ENCODE results near the gene ISG20L2.

ISG20L2 gene

GRCh38 chr1:156740237-156740740 lies 11.7 kb upstream of the ISG20L2 start:
- FAIRE-seq: no peak

DNA sequence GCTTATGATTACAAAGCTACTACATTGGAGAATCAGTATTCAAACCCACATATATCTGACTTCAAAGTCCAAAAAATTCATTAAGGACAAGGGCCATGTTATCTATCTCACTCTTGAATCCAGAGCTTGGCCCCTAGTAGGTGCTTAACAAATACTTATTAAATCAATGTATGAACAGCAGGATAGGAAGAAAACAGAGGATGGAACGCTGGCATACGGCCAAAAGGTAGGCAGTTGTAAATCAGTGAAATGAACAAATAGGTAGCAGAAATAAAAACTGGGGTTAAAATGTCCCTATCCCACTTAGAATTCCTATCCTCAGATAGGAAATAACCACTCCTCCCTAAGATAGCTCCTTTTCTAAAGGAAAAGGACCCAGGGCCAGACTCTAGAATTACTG lies 10.3 kb upstream of the ISG20L2 start:
- no peak for FAIRE-seq

DNA sequence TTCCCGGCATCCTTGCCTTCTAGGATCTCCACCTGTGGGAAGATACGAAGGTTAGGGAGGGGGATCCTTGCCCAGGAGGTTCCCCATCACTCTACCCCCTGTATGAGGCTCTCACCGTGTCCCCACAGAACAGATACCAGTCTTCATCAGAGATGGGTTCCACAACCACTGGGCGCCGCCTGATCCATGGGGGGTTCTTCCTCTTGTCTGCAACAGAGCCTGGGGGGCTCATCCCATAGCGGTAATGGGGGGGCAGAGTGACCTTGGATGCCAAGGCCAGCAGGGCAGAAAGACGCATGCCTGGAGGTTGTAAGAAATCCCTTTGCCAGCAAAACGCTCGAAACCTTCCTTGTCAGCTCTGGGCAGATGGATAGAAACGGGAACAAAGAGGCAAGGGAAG lies 9.8 kb upstream of the ISG20L2 start:
- FAIRE-seq: no peak

DNA sequence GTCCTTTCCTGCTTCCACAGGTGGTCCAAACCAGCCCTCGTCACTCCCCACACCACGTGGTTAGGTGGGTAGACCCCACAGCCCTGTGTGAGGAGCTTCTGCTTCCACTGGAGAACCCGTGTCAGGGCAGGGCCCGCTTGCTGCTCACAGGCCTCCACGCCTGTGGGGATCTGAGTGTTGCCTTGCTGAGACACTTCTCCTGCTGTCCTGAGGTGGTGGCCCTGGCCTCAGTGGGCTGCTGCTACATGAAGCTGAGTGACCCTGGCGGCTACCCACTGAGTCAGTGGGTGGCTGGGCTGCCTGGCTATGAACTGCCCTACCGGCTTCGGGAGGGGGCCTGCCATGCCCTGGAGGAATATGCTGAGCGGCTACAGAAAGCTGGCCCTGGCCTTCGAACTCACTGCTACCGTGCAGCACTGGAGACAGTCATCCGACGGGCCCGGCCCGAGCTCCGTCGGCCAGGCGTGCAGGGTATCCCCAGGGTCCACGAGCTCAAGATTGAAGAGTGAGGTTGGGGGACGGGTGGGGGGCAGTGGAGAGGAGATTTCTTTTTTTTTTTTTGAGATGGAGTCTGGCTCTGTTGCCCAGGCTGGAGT lies 5.5 kb upstream of the ISG20L2 start:
- no peak for FAIRE-seq

DNA sequence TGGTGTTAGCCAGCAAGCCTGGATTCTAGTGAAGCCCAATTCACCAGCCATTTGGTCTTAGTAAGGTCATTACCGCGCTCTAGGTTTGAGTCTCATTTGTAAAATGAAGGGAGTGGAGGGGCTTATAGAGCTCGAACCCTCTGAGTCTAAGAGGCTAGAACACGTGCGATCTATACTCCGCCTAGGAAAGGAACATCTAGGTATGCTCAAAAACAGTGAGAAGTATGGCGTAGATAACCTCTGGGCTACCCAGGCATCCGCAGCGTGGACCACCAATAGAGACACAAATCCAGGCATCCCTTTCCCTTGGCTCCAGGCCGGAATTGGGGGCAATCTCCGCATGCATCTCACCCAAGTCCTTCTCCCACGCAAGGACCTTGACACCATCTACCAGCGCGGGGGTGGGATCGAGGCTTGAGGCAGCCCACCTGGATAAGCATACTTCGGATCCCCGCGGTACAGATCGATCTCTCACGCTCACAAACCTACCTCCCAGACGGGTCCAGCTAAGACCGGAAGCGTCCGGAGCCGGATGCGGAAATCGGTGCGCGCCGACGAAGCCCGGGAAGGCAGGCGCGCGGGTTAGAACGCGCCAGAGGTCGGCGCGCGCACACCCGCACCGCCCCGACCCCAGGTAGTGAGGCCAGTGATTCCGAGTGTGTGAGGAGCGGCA lies 504 bp downstream of the ISG20L2 start, which contains the start of gene METTL25B:
Gene METTL25B, plus strand, starts transcription at position 544 of the 673 bp plus-strand sequence. CDS start 636 bp downstream, outside the sequence.
- no peak for FAIRE-seq

GRCh38 chr1:156727492-156727891 lies 1.1 kb downstream of the ISG20L2 start:
- no peak for FAIRE-seq

DNA sequence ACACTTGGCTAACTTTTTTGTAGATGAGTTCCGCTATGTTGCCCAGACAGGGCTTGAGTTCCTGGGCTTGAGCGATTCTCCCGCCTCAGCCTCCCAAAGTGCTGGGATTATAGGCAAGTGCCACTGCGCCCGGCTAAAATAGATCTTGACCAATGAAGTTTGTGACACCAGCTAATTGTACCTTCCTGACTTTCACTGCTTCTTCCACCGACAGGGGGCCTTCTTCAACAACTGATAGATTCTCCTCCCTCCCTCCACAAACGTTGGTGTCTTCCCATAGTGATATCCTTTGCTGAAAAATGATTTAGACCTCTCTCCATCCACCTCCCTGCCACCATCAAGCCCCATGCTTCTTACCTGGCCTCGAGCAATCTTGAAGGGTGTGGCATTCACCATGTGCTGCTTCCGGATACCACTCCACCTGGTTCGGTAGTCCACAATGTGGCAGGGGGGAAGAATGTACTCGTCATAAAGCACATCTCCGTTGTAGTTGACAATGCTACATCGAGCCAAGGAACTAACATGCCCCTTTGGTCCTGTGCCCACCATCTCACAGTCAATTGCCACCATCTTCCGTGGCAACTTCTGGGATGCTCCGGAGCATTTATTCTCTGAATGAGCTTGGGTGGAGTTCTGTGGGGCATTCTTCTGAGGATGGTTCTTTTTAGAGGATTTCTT lies 1.9 kb downstream of the ISG20L2 start:
- no peak for FAIRE-seq

GRCh38 chr1:156725683-156726280 lies 2.8 kb downstream of the ISG20L2 start:
- no peak for FAIRE-seq

- FAIRE-seq: no peak
Observed at GRCh38 chr1:156721535-156721934, 7.0 kb downstream of the ISG20L2 start.

DNA sequence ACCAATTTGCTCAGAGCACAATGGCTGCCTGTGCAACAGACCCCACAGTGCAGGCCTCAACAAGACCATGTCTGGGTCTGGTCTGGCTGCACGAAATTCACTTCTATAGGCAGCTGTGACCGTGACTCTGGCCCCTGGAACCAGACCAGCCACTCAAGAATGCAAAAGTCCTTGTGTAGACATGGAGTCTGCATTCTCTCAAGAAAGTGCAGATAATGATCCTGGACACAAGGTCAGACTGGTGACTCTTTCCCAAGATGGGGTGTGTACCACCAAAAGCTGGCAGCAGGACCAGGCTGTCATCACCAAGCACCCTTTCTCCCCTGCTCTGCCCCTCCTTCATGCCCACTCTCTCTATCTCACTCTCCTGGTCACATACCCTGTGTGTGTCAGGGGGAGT lies 7.4 kb downstream of the ISG20L2 start:
- FAIRE-seq: no peak

- no peak for FAIRE-seq
Observed at GRCh38 chr1:156717351-156717750, 11.2 kb downstream of the ISG20L2 start.

GRCh38 chr1:156714830-156715229 lies 13.7 kb downstream of the ISG20L2 start:
- no peak for FAIRE-seq

- FAIRE-seq: no peak
Observed at GRCh38 chr1:156712626-156713025, 15.9 kb downstream of the ISG20L2 start.

DNA sequence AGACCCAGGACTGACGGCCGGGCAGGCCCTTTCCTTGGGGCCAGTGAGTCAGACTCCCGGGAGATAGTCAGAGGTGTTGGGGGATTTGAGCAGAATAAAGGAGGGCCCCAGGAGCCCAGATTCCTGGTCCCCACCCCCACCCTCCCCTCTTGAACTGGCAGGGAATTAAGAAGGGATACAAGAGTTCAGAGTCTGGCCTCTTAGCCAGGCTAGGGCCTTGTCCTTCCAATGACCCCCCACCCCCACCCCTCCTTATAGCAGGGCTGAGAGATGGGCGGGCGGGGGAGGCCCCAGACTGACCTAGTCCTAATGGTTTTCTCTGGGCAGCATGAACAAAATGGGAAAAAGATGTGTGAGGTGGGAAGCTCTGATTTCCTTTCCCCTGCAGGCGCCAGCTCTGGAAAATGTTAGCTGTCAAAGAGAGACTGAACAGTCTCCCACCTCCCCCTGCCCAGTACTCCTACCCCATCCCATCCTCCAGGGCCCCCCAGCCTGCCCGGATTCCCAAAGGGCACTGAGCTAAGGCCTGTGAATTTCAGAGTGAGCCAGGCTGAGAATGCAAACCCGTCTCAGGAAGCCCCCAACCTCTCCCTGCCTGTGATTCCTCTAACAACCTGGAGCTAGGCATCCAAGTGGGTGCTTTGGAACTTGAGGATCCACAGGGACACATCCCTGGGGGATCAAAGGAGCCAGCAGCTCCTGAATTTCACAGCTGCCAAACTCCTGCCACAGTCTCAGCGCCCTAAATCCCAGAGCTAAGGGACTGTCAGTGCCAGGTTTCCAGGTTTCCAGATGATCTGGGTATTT lies 17.4 kb downstream of the ISG20L2 start:
- FAIRE-seq: no peak

- no peak for FAIRE-seq
Observed at GRCh38 chr1:156709757-156710489, 18.6 kb downstream of the ISG20L2 start.

DNA sequence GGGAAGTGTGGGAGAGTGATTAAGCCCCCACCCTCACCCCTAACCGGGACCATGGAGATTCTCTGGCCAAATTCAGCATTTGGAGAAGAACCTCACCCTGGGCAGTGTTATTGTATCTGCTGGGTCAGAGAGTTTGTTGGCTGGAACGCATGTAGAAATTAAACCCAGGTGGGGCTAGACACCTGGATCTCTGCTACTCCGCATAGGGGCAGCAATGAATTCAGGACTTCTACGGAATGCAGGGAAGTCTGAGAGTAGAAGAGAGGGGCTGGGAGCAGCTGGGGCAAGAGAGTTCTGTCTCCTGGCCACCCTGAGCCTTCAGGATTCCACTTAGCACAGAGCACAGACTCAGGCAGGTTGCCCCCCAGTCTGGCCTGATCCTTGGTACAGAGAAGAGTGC lies 19.5 kb downstream of the ISG20L2 start:
- no peak for FAIRE-seq

DNA sequence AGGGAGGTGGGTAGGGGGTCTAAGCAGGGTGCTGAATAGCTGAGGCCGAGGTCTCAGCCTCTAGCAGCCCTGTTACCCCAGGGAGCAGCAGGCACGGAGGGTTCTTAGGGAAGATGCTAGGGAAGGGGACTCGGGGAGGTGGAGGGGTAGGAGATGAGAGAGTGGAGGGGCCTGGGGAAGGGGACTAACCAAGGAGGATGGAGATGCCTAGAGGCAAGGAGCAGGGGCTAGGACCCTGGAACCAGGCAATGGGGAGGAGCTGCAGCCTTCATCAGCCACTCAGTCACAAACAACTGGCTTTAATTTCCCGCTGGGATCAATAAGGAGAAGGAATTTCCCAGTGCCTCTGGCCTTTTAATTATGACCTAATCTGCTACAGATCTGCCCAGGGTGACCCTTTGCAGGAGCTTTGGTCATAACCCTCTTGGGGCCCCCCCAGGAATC lies 20.3 kb downstream of the ISG20L2 start:
- FAIRE-seq: no peak

GRCh38 chr1:156707417-156708217 lies 20.9 kb downstream of the ISG20L2 start:
- FAIRE-seq: no peak

GRCh38 chr1:156706657-156707416 lies 21.7 kb downstream of the ISG20L2 start:
- FAIRE-seq: no peak
